B cell (primary cell): ENCODE data around the gene CKS2.

ENCODE experiments used
- CTCF ChIP-seq: fragments of 200-600 bp; IDR thresholded peaks from one replicate; pipeline ENCODE4 v1.8.0; 2022; ENCODE audit warnings: antibody characterized with exemption, mild to moderate bottlenecking
- EZH2 ChIP-seq: IDR thresholded peaks from 2 replicates; pipeline ENCODE4 v1.6.1; 2012; ENCODE audit warnings: borderline replicate concordance, low read depth, mild to moderate bottlenecking, moderate library complexity, low read length; ENCODE audit not compliant: insufficient read depth, poor library complexity, severe bottlenecking

GRCh38 chr9:89350988-89351557 lies 40.1 kb downstream of the CKS2 start:
- no peak for TF ChIP-seq EZH2
- TF ChIP-seq CTCF = no peak
